Measurements from ENCODE around the gene TSR1. TPM values are rescaled to one million over a fixed set of nuclear protein-coding genes. Genes with fewer than 3 reads are reported as not detected.

The TSR1 gene
- total RNA-seq, 1 experiment from 2014 or later: 42.5 TPM

GRCh38 chr17:2335726-2336214 is 487 bp downstream of the TSR1 start:
- Histone ChIP-seq H3K4me1 (replicated peaks; ENCODE audit: insufficient read depth) (peaks cover 20% of the 10 kb centered on the region; the same call in 1 of the 2 replicates), H3F3A (ENCODE audit: insufficient read depth, low read depth) (peaks cover 34% of the 10 kb centered on the region; the same call in 1 of the 2 replicates), H3K27ac (peak overlapping the region; percentile 54), H3K36me3 (ENCODE audit: low read depth) (peaks cover 43% of the 10 kb centered on the region), H3K4me3 (peak overlapping the region; percentile 90), H2AFZ (peak overlapping the region; percentile 86), H3K4me2 (peak overlapping the region; percentile 100), H3K9me3 (ENCODE audit: insufficient read depth, low read depth) (no peaks in the 10 kb centered on the region), H3K27me3 (ENCODE audit: insufficient read depth, low read depth) (no peaks in the 10 kb centered on the region), H3K79me2 (ENCODE audit: low read depth) (peaks cover 53% of the 10 kb centered on the region), H4K20me1 (ENCODE audit: insufficient read depth) (peaks cover 15% of the 10 kb centered on the region; the same call in 1 of the 2 replicates), H3K9me2 (ENCODE audit: insufficient read depth) (no peaks in the 10 kb centered on the region)
- BruUV-seq (replicated peaks): TSS peak; percentile 47
- intact Hi-C loops (cut with micrococcal nuclease; ENCODE audit: unreplicated experiment): loop anchor here (2.0 kb wide), 1 partner anchor 17 kb away; no protein-coding TSS in a partner anchor
- peak; percentile 15 to 46 for DNase-seq
- CTCF ChIA-PET: interaction anchor here (0.5 to 3.1 kb wide), 5 partner anchors 11 to 104 kb away, joined by 3 to 33 read pairs (median 5); no protein-coding TSS in a partner anchor
- POLR2A ChIA-PET (ENCODE audit: unreplicated experiment): interaction anchor here (0.8 to 1.3 kb wide), 5 partner anchors 12 to 64 kb away, joined by 3 to 10 read pairs (median 4); partner anchors contain the start of gene SRR
- no peak for TF ChIP-seq EZH2 (IDR thresholded peaks at IDR 0.05; ENCODE audit: low read depth)

GRCh38 chr17:2331303-2331702 is 5.0 kb downstream of the TSR1 start:
- no TSS peak for BruUV-seq (replicated peaks)
- Histone ChIP-seq H3K9me3 (ENCODE audit: insufficient read depth, low read depth) (no peaks in the 10 kb centered on the region), H3K4me1 (replicated peaks; ENCODE audit: insufficient read depth) (peaks cover 16% of the 10 kb centered on the region; the same call in 1 of the 2 replicates), H3K4me3 (no peak overlapping the region), H3K79me2 (ENCODE audit: low read depth) (peaks cover 53% of the 10 kb centered on the region), H3K27ac (no peak overlapping the region), H3K9me2 (ENCODE audit: insufficient read depth) (no peaks in the 10 kb centered on the region), H3F3A (ENCODE audit: insufficient read depth, low read depth) (peaks cover 45% of the 10 kb centered on the region; the same call in 1 of the 2 replicates), H3K27me3 (ENCODE audit: insufficient read depth, low read depth) (no peaks in the 10 kb centered on the region), H4K20me1 (ENCODE audit: insufficient read depth) (peaks cover 37% of the 10 kb centered on the region), H3K36me3 (ENCODE audit: low read depth) (peaks cover 70% of the 10 kb centered on the region), H2AFZ (no peak overlapping the region), H3K4me2 (no peak overlapping the region)
- ChIA-PET POLR2A (ENCODE audit: unreplicated experiment) (interaction anchor here (0.6 kb wide), 1 partner anchor 196 kb away, joined by 15 read pairs; no protein-coding TSS in a partner anchor), CTCF (no interaction called here)
- TF ChIP-seq CTCF (conservative IDR thresholded peaks at IDR 0.05) (no peak), EZH2 (IDR thresholded peaks at IDR 0.05; ENCODE audit: low read depth) (no peak)
- DNase-seq: no peak
- intact Hi-C loops (cut with micrococcal nuclease; ENCODE audit: unreplicated experiment): no loop called here

GRCh38 chr17:2323629-2324314 is 12.5 kb downstream of the TSR1 start:
- no peaks in the 10 kb centered on the region for H3K4me1 ChIP-seq (replicated peaks; ENCODE audit: insufficient read depth)
- H3K4me3 ChIP-seq: no peak overlapping the region
- peaks cover 74% of the 10 kb centered on the region for H3F3A ChIP-seq (ENCODE audit: insufficient read depth, low read depth)
- H3K27ac ChIP-seq: no peak overlapping the region
- TF ChIP-seq CTCF (conservative IDR thresholded peaks at IDR 0.05) (no peak), EZH2 (IDR thresholded peaks at IDR 0.05; ENCODE audit: low read depth) (no peak)
- no peak for DNase-seq
- CTCF ChIA-PET: no interaction called here
- H3K27me3 ChIP-seq (ENCODE audit: insufficient read depth, low read depth): no peaks in the 10 kb centered on the region
- H3K9me2 ChIP-seq (ENCODE audit: insufficient read depth): no peaks in the 10 kb centered on the region
- POLR2A ChIA-PET (ENCODE audit: unreplicated experiment): no interaction called here
- intact Hi-C loops (cut with micrococcal nuclease; ENCODE audit: unreplicated experiment): no loop called here
- no peak overlapping the region for H2AFZ ChIP-seq
- peaks cover 20% of the 10 kb centered on the region; the same call in 1 of the 2 replicates for H4K20me1 ChIP-seq (ENCODE audit: insufficient read depth)
- no peaks in the 10 kb centered on the region for H3K9me3 ChIP-seq (ENCODE audit: insufficient read depth, low read depth)
- H3K79me2 ChIP-seq (ENCODE audit: low read depth): no peaks in the 10 kb centered on the region
- no TSS peak for BruUV-seq (replicated peaks)
- H3K4me2 ChIP-seq: no peak overlapping the region
- peaks cover 45% of the 10 kb centered on the region for H3K36me3 ChIP-seq (ENCODE audit: low read depth)
